K562 (cell line): Measurements from ENCODE around the gene FETUB. TPM values are rescaled to one million over a fixed set of nuclear protein-coding genes. Genes with fewer than 3 reads are reported as not detected.

Experiments
- EP300 ChIP-seq: IDR thresholded peaks from 2 replicates; pipeline ENCODE4 v1.6.1; 2012; ENCODE audit warnings: low read length, improper control_type of control experiment
- HDAC2 ChIP-seq: fragments of 450-650 bp; IDR thresholded peaks from 2 replicates; pipeline ENCODE4 v1.6.1; 2016; ENCODE audit warnings: mild to moderate bottlenecking
- KLF6 ChIP-seq: fragments of 250-450 bp; sonication (Bioruptor Pico); IDR thresholded peaks from 2 replicates; pipeline ENCODE4 v1.4.0; 2020; ENCODE audit warnings: mild to moderate bottlenecking, moderate library complexity, borderline replicate concordance
- L3MBTL2 ChIP-seq: fragments of 450-650 bp; IDR thresholded peaks from 2 replicates; pipeline ENCODE4 v1.6.1; 2016; ENCODE audit warnings: mild to moderate bottlenecking, moderate library complexity
- MAFG ChIP-seq: fragments of 450-650 bp; conservative IDR thresholded peaks from 2 replicates; pipeline ENCODE4 v1.6.1; 2016; ENCODE audit warnings: missing genetic modification characterization, missing compliant biosample characterization
- PBX2 ChIP-seq, 2 experiments: IDR thresholded peaks in 1 of 2; conservative IDR thresholded peaks in 1 of 2; 2 replicates each; pipeline ENCODE4 v1.6.1; 2016; ENCODE audit warnings: low read depth in 2 of 2, mild to moderate bottlenecking in 1 of 2, missing compliant biosample characterization in 1 of 2, missing genetic modification characterization in 1 of 2, moderate library complexity in 1 of 2
- PHTF2 ChIP-seq: fragments of 250-450 bp; sonication (Bioruptor Pico); IDR thresholded peaks from 2 replicates; pipeline ENCODE4 v1.5.0; 2021; ENCODE audit warnings: mild to moderate bottlenecking
- TFAP4 ChIP-seq: sonication (generic); formaldehyde crosslinking; IDR thresholded peaks from 2 replicates; pipeline ENCODE4 v1.8.0; 2022; ENCODE audit warnings: missing genetic modification reagents, mild to moderate bottlenecking, moderate library complexity, borderline replicate concordance
- TOE1 ChIP-seq, 2 experiments: fragments of 450-650 bp in 1 of 2; sonication (generic) in 1 of 2; formaldehyde crosslinking in 1 of 2; IDR thresholded peaks; 2 replicates each; pipeline versions ENCODE4 v1.7.1 to v1.8.0; 2016 to 2022; ENCODE audit warnings: borderline replicate concordance in 2 of 2, mild to moderate bottlenecking in 2 of 2, antibody characterized with exemption in 1 of 2, inconsistent platforms in 1 of 2, low read depth in 1 of 2, missing genetic modification reagents in 1 of 2, moderate library complexity in 1 of 2
- ZBTB2 ChIP-seq: fragments of 450-650 bp; IDR thresholded peaks from 2 replicates; pipeline ENCODE4 v1.6.1; 2016; ENCODE audit warnings: antibody characterized with exemption
- ZC3H11A ChIP-seq: IDR thresholded peaks from 2 replicates; pipeline ENCODE4 v1.6.1; 2012; ENCODE audit warnings: low read depth, low read length, improper control_type of control experiment
- ZFP91 ChIP-seq: sonication (generic); formaldehyde crosslinking; IDR thresholded peaks from 2 replicates; pipeline ENCODE4 v1.8.0; 2022; ENCODE audit warnings: mild to moderate bottlenecking, missing genetic modification reagents
- ZNF175 ChIP-seq: fragments of 200-800 bp; sonication (Bioruptor generic); IDR thresholded peaks from 2 replicates; pipeline ENCODE4 v1.6.1; 2016; ENCODE audit warnings: low read depth, mild to moderate bottlenecking, missing genetic modification characterization, missing compliant biosample characterization
- polyA plus RNA-seq, 8 experiments: library from polyadenylated mRNA; depleted of rRNA in 4 of 8; stranded (reverse) in 5 of 8; unstranded in 3 of 8; fragments of >200 nt; fragmentation: Nextera tagmentation in 2 of 8; fragmentation: Illumina TruSeq in 1 of 8; extraction: Ambion mirVana in 2 of 8; extraction: Trizol in 1 of 8; gene quantifications; 2 replicates each; pipeline versions ENCODE4 v1.2.1 to v1.2.3, GENCODE V29; 2011 to 2014; ENCODE audit warnings: inconsistent platforms in 1 of 8, missing spikeins in 1 of 8
- total RNA-seq, 7 experiments: library from RNA; depleted of rRNA in 6 of 7; stranded (reverse); fragments of >200 nt in 6 of 7; fragmentation: Illumina TruSeq in 2 of 7; extraction: Trizol in 2 of 7; gene quantifications; 2 replicates each; pipeline versions ENCODE4 v1.2.1 to v1.2.3, GENCODE V29; 2011 to 2021; ENCODE audit warnings: low replicate concordance in 1 of 7
- TF ChIP-seq, protein P1 (sequence below): fragments of 450-650 bp; IDR thresholded peaks from one replicate; pipeline ENCODE4 v1.6.1; 2018; ENCODE audit warnings: mild to moderate bottlenecking, moderate library complexity; ENCODE audit not compliant: partially characterized antibody
- TF ChIP-seq, protein P2 (sequence below), 2 experiments: fragments of 150-350 bp in 1 of 2; IDR thresholded peaks; 2 replicates each; pipeline ENCODE4 v1.6.1; 2012 to 2016; ENCODE audit warnings: low read depth in 2 of 2, low read length in 2 of 2, mild to moderate bottlenecking in 1 of 2, moderate library complexity in 1 of 2

FETUB gene
- total and polyA plus RNA-seq, 9 of the 15 experiments (the other 6 are each of a cell fraction or from before 2014, with no cell fraction given): not detected

DNA sequence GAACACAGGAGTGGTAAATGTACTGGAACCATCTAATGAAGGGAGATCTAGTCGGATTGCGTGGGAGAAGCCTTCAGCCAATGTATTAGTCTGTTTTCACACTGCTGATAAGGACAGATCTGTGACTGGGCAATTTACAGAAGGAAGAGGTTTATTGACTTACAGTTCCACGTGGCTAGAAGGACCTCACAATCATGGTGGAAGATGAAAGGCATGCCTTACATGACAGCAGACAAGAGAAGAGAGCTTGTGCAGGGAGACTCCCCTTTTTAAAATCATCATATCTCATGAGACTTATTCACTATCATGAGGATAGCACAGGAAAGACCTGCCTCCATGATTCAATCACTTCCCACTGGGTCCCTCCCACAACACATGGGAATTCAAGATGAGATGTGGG lies 42.6 kb downstream of the FETUB start (continued):
- no peak for TF ChIP-seq PBX2 (CRISPR knock-in tag; IDR thresholded peaks at IDR 0.05; ENCODE audit: low read depth)
- no peak for TF ChIP-seq PBX2 (tag; conservative IDR thresholded peaks at IDR 0.05; ENCODE audit: low read depth)
- no peak for TF ChIP-seq TOE1 (IDR thresholded peaks at IDR 0.05; ENCODE audit: borderline replicate concordance)
- no peak for TF ChIP-seq TOE1 (CRISPR knock-in tag; IDR thresholded peaks at IDR 0.05; ENCODE audit: borderline replicate concordance, low read depth)
- TF ChIP-seq ZC3H11A: no peak
- no peak for TF ChIP-seq TFAP4 (CRISPR knock-in tag)
- no peak for TF ChIP-seq ZBTB2
- TF ChIP-seq ZFP91: no peak
- no peak for TF ChIP-seq KLF6
- no peak for TF ChIP-seq HDAC2
- TF ChIP-seq EP300: no peak
- peak; percentile 45; the same call in 1 of the 2 replicates for TF ChIP-seq MAFG (tag)
- TF ChIP-seq PHTF2: no peak
- TF ChIP-seq, protein P1, sequence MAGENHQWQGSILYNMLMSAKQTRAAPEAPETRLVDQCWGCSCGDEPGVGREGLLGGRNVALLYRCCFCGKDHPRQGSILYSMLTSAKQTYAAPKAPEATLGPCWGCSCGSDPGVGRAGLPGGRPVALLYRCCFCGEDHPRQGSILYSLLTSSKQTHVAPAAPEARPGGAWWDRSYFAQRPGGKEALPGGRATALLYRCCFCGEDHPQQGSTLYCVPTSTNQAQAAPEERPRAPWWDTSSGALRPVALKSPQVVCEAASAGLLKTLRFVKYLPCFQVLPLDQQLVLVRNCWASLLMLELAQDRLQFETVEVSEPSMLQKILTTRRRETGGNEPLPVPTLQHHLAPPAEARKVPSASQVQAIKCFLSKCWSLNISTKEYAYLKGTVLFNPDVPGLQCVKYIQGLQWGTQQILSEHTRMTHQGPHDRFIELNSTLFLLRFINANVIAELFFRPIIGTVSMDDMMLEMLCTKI: no peak
- no peak for TF ChIP-seq ZNF175 (CRISPR knock-in tag)
- TF ChIP-seq, protein P2, sequence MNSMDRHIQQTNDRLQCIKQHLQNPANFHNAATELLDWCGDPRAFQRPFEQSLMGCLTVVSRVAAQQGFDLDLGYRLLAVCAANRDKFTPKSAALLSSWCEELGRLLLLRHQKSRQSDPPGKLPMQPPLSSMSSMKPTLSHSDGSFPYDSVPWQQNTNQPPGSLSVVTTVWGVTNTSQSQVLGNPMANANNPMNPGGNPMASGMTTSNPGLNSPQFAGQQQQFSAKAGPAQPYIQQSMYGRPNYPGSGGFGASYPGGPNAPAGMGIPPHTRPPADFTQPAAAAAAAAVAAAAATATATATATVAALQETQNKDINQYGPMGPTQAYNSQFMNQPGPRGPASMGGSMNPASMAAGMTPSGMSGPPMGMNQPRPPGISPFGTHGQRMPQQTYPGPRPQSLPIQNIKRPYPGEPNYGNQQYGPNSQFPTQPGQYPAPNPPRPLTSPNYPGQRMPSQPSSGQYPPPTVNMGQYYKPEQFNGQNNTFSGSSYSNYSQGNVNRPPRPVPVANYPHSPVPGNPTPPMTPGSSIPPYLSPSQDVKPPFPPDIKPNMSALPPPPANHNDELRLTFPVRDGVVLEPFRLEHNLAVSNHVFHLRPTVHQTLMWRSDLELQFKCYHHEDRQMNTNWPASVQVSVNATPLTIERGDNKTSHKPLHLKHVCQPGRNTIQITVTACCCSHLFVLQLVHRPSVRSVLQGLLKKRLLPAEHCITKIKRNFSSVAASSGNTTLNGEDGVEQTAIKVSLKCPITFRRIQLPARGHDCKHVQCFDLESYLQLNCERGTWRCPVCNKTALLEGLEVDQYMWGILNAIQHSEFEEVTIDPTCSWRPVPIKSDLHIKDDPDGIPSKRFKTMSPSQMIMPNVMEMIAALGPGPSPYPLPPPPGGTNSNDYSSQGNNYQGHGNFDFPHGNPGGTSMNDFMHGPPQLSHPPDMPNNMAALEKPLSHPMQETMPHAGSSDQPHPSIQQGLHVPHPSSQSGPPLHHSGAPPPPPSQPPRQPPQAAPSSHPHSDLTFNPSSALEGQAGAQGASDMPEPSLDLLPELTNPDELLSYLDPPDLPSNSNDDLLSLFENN (IDR thresholded peaks at IDR 0.05; ENCODE audit: low read depth in 2 of 2, low read length in 2 of 2): no peak
- peak; percentile 78 for TF ChIP-seq L3MBTL2
